ENCODE data around the gene CCDC102A. TPM values are rescaled to one million over a fixed set of nuclear protein-coding genes. Genes with fewer than 3 reads are reported as not detected.

Gene CCDC102A
- total and polyA plus RNA-seq, 2 of the 13 experiments (the other 11 are each of a cell fraction or from before 2014, with no cell fraction given): 2.1 to 2.8 TPM

- TF ChIP-seq, protein P1, sequence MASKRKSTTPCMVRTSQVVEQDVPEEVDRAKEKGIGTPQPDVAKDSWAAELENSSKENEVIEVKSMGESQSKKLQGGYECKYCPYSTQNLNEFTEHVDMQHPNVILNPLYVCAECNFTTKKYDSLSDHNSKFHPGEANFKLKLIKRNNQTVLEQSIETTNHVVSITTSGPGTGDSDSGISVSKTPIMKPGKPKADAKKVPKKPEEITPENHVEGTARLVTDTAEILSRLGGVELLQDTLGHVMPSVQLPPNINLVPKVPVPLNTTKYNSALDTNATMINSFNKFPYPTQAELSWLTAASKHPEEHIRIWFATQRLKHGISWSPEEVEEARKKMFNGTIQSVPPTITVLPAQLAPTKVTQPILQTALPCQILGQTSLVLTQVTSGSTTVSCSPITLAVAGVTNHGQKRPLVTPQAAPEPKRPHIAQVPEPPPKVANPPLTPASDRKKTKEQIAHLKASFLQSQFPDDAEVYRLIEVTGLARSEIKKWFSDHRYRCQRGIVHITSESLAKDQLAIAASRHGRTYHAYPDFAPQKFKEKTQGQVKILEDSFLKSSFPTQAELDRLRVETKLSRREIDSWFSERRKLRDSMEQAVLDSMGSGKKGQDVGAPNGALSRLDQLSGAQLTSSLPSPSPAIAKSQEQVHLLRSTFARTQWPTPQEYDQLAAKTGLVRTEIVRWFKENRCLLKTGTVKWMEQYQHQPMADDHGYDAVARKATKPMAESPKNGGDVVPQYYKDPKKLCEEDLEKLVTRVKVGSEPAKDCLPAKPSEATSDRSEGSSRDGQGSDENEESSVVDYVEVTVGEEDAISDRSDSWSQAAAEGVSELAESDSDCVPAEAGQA (IDR thresholded peaks at IDR 0.05; ENCODE audit: low read depth): no peak
- TF ChIP-seq, protein P1 (CRISPR knock-in tag; IDR thresholded peaks at IDR 0.05; ENCODE audit: borderline replicate concordance): no peak
- peak; percentile 70 for TF ChIP-seq ZNF609 (CRISPR knock-in tag; IDR thresholded peaks at IDR 0.05; ENCODE audit: borderline replicate concordance)
- 0 out of 2 replicates have a peak, but pooled peaks have one; percentile 55 for TF ChIP-seq IKZF5 (CRISPR knock-in tag; IDR thresholded peaks at IDR 0.05)
- peak; percentile 97 for TF ChIP-seq PHF21A (CRISPR knock-in tag; IDR thresholded peaks at IDR 0.05)
- TF ChIP-seq ZNF280B (CRISPR knock-in tag; IDR thresholded peaks at IDR 0.05; ENCODE audit: borderline replicate concordance): no peak; the same call in 1 of the 2 replicates
- peak; percentile 51 for TF ChIP-seq KMT2B (CRISPR knock-in tag; IDR thresholded peaks at IDR 0.05)
- TF ChIP-seq WIZ (CRISPR knock-in tag; IDR thresholded peaks at IDR 0.05): 0 out of 2 replicates have a peak, but pooled peaks have one; percentile 74
- TF ChIP-seq ZSCAN21 (CRISPR knock-in tag; IDR thresholded peaks at IDR 0.05; ENCODE audit: borderline replicate concordance): peak; percentile 70; the same call in 1 of the 2 replicates
- TF ChIP-seq KDM5B (CRISPR knock-in tag; IDR thresholded peaks at IDR 0.05; ENCODE audit: borderline replicate concordance): peak; percentile 87
- no peak for TF ChIP-seq FOSL2 (CRISPR knock-in tag; IDR thresholded peaks at IDR 0.05)
- TF ChIP-seq ZNF160 (CRISPR knock-in tag; IDR thresholded peaks at IDR 0.05): 0 out of 2 replicates have a peak, but pooled peaks have one; percentile 23
- TF ChIP-seq MAZ (IDR thresholded peaks at IDR 0.05; ENCODE audit: borderline replicate concordance, low read depth, low read length): peak; percentile 75; the same call in 1 of the 2 replicates
- peak; percentile 64; the same call in 1 of the 2 replicates for TF ChIP-seq MAZ (CRISPR knock-in tag; IDR thresholded peaks at IDR 0.05; ENCODE audit: low read depth)
Measured at GRCh38 chr16:57479976-57480753, 56.2 kb downstream of the CCDC102A start (continued).

Data from HepG2 (cell line).